SJCRH30 (cell line): ENCODE data around the gene A4GALT. TPM values are rescaled to one million over a fixed set of nuclear protein-coding genes. Genes with fewer than 3 reads are reported as not detected.
"Not testable (repeated sequence)": the region's sequence is repeated elsewhere in the genome, so short reads cannot be mapped to it uniquely, and the experiment has no call there.

Experiments used
- DNase-seq, 2 experiments: peaks; one replicate each; pipeline ENCODE4 v3.0.0-alpha.2; 2015 to 2020
- H3K27ac ChIP-seq: fragments of 250-450 bp; sonication (Bioruptor Pico); 2 replicates; pipeline ENCODE4 v1.5.1; 2020; ENCODE audit warnings: mild to moderate bottlenecking, moderate library complexity
- H3K27me3 ChIP-seq: fragments of 250-450 bp; sonication (Bioruptor Pico); 2 replicates; pipeline ENCODE4 v1.5.1; 2020; ENCODE audit warnings: mild to moderate bottlenecking, moderate library complexity
- H3K36me3 ChIP-seq: fragments of 250-450 bp; sonication (Bioruptor Pico); 2 replicates; pipeline ENCODE4 v1.5.1; 2020; ENCODE audit warnings: mild to moderate bottlenecking, moderate library complexity
- H3K4me1 ChIP-seq: fragments of 250-450 bp; sonication (Bioruptor Pico); 2 replicates; pipeline ENCODE4 v1.5.1; 2020; ENCODE audit warnings: mild to moderate bottlenecking, moderate library complexity
- H3K4me3 ChIP-seq: fragments of 250-450 bp; sonication (Bioruptor Pico); 2 replicates; pipeline ENCODE4 v1.5.1; 2020; ENCODE audit warnings: mild to moderate bottlenecking, moderate library complexity
- H3K9me3 ChIP-seq: fragments of 250-450 bp; sonication (Bioruptor Pico); replicated peaks from 2 replicates; pipeline ENCODE4 v1.5.1; 2020; ENCODE audit warnings: mild to moderate bottlenecking, moderate library complexity
- total RNA-seq: library from RNA; depleted of rRNA; stranded (reverse); fragments of >200 nt; shearing (Covaris generic); gene quantifications from 2 replicates; pipeline ENCODE4 v1.2.3, GENCODE V29; 2014

The A4GALT gene
- total RNA-seq, 1 experiment from 2014 or later = 7.1 TPM

DNA sequence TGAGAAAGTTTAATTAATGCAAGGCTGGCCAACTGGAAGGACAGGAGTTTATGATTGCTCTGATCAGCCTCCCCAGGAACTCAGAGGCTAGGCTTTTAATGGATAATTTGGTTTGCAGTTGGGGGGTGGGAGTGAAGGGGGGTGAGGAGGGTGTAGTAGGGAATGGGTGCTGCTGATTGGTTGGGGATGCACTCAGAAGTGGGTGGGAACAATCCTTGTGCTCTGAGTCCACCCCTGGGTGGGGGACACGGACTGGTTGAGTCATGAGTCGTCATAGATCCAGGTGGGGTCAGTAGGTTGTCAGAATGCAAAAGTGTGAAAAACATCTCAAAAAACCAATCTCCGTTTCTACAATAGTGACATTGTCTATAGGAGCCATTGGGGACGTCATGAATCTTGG lies 50.6 kb downstream of the A4GALT start:
- H3K4me3 ChIP-seq = no peak overlapping the region
- H3K4me1 ChIP-seq = no peaks in the 10 kb centered on the region
- no peak overlapping the region for H3K27ac ChIP-seq
- H3K36me3 ChIP-seq = no peaks in the 10 kb centered on the region
- DNase-seq = no peak
- no peaks in the 10 kb centered on the region for H3K9me3 ChIP-seq
- H3K27me3 ChIP-seq = no peaks in the 10 kb centered on the region

DNA sequence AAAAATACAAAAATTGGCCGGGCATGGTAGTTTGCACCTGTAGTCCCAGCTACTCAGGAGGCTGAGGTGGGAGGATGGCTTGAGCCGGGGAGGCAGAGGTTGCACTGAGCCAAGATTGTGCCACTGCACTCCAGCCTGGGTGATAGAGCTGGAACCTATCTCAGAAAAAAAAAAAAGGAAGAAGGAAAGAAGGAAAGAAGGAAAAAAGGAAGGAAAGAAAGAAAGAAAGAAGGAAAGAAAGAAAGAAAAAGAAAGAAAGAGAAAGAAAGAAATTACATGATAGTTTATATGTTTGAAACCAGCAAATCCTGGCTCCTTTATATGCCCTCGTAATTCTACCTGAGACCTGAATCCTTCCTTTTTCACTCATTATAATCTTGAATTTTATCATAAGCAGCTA lies 54.3 kb downstream of the A4GALT start:
- DNase-seq, H3K4me3 ChIP-seq, H3K27me3 ChIP-seq, H3K36me3 ChIP-seq, H3K4me1 ChIP-seq, H3K27ac ChIP-seq, H3K9me3 ChIP-seq: not testable (repeated sequence)

DNA sequence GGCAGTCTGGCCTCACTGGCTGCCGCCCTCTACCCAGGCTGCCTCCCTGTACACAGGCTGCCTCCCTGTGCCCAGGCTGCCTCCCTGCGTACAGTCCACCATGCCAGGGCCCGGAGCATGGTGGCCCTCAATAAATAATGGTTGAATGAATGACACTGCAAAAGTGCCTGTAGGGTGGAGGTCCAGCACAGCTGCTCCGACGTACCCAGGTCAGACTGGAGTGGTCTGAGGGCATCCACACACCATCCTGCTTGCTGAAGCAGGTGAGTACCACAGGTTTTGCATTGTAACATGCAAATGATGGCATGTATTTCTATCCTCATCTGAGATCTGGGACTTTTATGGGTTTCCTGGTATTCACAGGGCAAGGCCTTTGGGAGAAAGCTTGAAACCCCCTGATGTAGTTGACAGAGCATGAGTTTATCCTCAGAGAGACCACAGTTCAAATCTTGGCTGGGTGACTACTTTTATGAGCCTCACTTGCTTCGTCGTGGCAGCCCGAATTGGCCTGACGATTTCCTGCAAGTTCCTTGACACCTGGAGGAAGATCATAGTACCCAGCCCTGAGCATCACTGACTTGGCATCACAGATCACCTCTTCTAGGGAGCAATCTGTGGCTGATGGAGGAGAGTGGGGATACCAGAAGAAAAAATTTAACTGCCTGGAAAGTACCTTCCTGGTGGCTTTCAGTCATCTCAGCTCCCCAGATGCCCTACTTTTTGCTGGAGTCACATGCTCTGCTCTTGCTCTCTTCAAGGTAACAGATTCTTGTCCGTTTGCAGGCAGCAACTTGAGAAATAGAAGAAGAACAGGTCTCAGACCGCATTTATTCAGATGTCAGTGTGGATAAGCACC lies 55.5 kb downstream of the A4GALT start:
- no peak for DNase-seq
- no peaks in the 10 kb centered on the region for H3K4me1 ChIP-seq
- H3K27ac ChIP-seq = no peak overlapping the region
- H3K9me3 ChIP-seq = no peaks in the 10 kb centered on the region
- no peaks in the 10 kb centered on the region for H3K36me3 ChIP-seq
- no peak overlapping the region for H3K4me3 ChIP-seq
- H3K27me3 ChIP-seq = no peaks in the 10 kb centered on the region

DNA sequence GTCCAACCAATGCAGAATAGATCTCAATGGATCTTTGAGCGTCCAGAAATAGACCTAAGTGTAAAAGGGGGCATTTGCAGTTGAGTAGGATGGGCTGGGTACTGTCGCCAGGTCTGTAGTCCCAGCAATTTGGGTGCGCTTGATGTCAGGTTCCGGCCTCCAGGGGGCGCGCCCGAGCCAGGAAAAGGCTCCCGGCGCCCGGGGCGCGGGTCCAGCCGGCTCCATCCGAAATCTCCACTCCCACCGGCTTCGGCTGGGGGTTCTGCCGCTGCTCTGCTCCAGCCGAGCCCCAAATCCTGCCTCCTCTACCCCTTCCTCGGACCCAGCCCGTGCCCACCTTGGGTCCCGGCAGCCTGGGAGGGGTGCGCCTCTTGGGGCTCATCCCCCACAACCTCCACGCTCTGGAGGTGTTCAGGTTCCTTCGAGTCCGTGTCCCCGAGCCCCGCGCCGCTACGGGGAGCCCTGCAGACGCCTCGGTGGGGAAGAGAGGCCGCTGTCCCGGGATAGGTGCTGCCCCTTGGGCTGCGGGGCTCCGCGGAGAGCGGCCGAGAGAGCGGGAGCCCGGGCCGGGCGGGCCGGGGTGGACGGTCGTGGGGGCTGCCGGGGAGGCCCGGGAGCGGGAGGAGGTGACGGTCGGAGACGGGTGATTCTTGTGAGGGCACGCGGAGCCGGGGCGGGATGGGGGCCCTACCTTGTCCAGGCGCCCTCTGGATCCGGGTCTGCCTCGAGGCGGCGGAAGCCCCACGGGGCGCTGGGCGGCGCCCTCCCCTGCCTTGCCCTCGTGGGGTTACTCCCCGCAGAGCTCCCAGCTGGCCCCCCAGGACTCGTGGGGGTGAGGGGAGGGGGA lies 58.5 kb downstream of the A4GALT start:
- peak; percentile 83 to 92 for DNase-seq
- Histone ChIP-seq H3K4me1 (no peaks in the 10 kb centered on the region), H3K4me3 (peak overlapping the region; percentile 56), H3K9me3 (no peaks in the 10 kb centered on the region), H3K27ac (no peak overlapping the region), H3K27me3 (0 out of 2 replicates have a peak, but pooled peaks cover 2% of the 10 kb centered on the region), H3K36me3 (no peaks in the 10 kb centered on the region)

DNA sequence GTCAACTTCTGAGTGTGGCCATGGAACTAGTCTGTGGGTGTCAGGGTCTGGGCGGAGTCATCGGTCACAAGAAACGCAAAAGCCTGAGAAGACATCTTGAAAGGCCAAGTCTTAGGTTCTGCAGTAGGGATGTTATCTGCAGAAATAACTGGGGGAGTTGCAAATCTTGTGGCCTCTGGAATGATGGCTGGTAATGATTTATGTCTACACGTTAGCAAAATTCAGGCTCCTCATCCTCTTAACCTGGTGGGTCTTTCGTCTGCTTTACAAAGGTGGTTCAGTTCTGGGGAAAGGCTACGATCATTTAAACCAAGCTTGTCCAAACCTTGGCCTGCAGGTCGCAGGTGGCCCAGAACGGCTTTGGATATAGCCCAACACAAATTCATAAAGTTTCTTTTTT lies 64.1 kb downstream of the A4GALT start:
- H3K27me3 ChIP-seq = 0 out of 2 replicates have a peak, but pooled peaks cover 2% of the 10 kb centered on the region
- H3K4me3 ChIP-seq = no peak overlapping the region
- no peaks in the 10 kb centered on the region for H3K9me3 ChIP-seq
- no peaks in the 10 kb centered on the region for H3K4me1 ChIP-seq
- no peak overlapping the region for H3K27ac ChIP-seq
- DNase-seq = no peak
- no peaks in the 10 kb centered on the region for H3K36me3 ChIP-seq

DNA sequence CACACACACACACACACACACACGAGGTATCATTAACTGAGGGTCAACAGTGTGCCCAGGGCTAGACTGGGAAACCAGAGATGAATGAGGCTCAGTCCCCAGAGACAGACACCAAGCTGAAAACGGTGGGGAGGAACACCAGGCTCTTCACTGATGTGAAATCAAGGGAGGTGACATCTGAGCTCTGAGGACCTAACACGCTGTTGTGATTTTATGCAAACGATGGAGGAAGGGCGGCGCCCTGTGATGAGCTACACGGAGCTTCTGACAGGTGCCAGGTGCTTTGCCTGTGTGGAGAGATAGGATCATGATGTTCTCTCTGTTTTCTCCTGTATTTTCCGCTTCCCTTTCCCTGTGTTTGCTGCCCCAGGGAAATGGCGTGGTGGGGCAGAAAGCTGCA lies 65.0 kb downstream of the A4GALT start:
- Histone ChIP-seq H3K36me3 (no peaks in the 10 kb centered on the region), H3K27me3 (0 out of 2 replicates have a peak, but pooled peaks cover 2% of the 10 kb centered on the region), H3K4me1 (no peaks in the 10 kb centered on the region), H3K9me3 (no peaks in the 10 kb centered on the region), H3K27ac (no peak overlapping the region), H3K4me3 (no peak overlapping the region)
- DNase-seq = peak in 1 of 2 experiments; percentile 32

DNA sequence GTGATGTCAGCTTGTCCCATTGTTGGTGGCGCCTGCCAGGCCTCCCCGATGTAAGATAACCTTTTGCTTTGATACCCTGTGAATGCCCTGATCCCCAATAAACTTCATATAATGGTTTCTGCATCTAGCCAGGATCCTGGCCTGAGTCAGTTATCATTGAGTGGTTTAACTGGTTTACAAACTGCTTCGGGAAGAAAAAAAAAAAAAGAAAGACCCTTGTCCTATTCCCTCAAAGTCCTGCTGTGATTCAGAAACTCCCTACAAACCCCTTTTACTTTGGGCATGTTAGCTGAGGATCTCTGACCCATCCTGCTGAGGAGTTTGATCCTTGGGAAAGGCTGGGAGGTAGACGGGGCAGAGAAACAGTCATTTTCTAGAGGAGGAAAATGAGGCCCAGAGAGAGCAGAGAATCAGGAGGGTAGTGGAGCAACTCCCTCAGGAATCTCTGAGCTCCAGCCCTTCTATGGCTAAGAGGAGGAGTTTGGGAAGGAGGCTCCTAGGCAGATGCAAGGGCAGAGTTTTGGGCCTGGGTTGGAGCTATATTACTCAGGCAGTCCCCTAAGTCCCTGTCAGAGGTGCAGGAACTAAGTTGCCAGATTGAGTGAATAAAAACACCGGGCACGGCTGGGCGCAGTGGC lies 66.1 kb downstream of the A4GALT start:
- no peaks in the 10 kb centered on the region for H3K9me3 ChIP-seq
- no peaks in the 10 kb centered on the region for H3K4me1 ChIP-seq
- no peaks in the 10 kb centered on the region for H3K27me3 ChIP-seq
- no peak overlapping the region for H3K4me3 ChIP-seq
- H3K36me3 ChIP-seq = no peaks in the 10 kb centered on the region
- DNase-seq = no peak
- no peak overlapping the region for H3K27ac ChIP-seq

DNA sequence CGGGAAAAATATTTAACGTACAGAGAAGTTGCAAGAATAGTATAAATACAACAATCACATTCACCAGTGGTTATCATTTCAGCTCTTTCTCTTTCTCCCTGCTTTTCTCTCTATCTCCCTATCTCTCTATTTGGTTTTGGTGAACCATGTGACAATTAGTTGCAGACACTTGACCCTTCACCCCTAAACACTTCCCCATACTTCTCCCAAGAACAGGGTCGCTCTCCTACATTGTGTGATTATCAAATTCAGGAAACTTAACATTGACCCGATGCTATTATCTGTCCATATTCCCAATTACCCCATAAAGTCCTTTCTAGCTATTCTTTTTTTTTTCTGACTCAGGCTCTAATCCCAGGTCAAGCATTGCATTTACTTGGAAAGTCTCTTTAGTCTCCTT lies 66.7 kb downstream of the A4GALT start:
- Histone ChIP-seq H3K4me3 (no peak overlapping the region), H3K27ac (no peak overlapping the region), H3K36me3 (no peaks in the 10 kb centered on the region), H3K27me3 (no peaks in the 10 kb centered on the region), H3K4me1 (no peaks in the 10 kb centered on the region), H3K9me3 (no peaks in the 10 kb centered on the region)
- DNase-seq = no peak

DNA sequence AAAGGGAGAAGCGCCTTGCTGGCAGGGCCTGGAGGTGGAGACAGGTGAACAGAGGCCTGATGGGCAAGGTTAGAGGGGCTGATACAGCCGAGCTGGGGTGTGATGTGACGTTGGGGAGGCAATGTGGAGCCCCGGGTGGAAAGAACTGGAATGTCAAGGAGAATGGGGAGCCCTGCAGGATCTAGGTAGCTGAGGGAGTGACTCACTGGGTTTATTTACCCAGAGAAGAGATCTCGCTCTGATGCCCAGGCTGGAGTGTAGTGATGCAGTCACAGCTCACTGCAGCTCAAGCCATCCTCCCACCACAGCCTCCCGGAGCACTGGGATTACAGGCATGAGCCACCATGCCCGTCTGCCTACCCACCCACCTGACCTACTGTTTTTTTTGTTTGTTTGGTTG lies 69.5 kb downstream of the A4GALT start:
- Histone ChIP-seq H3K36me3 (no peaks in the 10 kb centered on the region), H3K27ac (no peak overlapping the region), H3K27me3 (no peaks in the 10 kb centered on the region), H3K4me1 (peaks cover 10% of the 10 kb centered on the region), H3K9me3 (no peaks in the 10 kb centered on the region), H3K4me3 (no peak overlapping the region)
- DNase-seq = no peak

DNA sequence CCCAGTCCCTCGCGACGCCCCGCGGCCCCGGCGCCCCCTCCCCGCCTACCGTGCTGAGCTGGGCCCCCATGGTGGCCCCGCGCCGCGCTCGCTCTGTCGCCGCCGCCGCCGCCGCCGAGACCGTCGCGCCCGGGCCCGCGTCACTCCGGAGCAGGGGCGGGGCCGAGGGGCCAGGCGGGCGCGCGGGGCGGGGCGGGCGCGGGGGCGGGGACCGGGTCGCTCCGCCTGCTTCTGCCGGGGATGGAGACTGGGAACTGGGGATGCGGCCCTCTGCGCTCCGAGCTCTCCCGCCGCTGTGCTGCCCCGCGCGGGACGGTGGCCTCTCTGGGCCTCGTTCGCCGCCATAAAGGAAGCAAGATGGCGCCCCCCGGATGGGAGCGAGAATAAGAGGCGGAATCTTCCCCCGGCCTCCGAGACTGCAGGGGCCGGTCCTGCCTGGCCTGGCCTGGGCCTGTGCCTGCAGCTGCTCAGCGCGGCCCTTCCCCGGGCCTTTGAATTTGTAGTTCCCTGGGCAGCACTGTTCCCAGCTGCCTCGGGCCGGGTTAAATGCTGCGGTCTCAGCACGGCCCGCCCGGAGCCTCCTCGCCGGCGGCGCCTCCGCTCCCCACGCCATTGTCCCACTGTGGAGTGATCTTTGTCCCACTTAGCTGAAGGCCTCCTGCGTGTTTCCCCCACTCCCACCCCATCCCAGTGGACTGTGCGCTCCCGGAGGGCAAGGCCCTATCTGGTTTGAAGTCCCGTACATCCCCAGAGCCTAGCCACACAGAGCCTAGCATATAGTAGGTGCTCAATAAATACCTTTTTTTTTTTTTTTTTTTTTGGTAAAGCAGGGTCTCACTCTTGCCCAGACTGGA lies 71.2 kb downstream of the A4GALT start, which contains the start of gene CYB5R3:
CYB5R3 (minus strand) TSS at position 147 of the 854 bp plus-strand sequence; CDS start at position 70, 77 bp downstream.
- H3K9me3 ChIP-seq = no peaks in the 10 kb centered on the region
- H3K4me3 ChIP-seq = peak within 1 kb of the TSS; percentile 86
- peak within 1 kb of the TSS; percentile 87 for H3K27ac ChIP-seq
- peaks cover 25% of the 10 kb centered on the region for H3K4me1 ChIP-seq
- no peaks in the 10 kb centered on the region for H3K36me3 ChIP-seq
- H3K27me3 ChIP-seq = no peaks in the 10 kb centered on the region
- peak; percentile 93 for DNase-seq

DNA sequence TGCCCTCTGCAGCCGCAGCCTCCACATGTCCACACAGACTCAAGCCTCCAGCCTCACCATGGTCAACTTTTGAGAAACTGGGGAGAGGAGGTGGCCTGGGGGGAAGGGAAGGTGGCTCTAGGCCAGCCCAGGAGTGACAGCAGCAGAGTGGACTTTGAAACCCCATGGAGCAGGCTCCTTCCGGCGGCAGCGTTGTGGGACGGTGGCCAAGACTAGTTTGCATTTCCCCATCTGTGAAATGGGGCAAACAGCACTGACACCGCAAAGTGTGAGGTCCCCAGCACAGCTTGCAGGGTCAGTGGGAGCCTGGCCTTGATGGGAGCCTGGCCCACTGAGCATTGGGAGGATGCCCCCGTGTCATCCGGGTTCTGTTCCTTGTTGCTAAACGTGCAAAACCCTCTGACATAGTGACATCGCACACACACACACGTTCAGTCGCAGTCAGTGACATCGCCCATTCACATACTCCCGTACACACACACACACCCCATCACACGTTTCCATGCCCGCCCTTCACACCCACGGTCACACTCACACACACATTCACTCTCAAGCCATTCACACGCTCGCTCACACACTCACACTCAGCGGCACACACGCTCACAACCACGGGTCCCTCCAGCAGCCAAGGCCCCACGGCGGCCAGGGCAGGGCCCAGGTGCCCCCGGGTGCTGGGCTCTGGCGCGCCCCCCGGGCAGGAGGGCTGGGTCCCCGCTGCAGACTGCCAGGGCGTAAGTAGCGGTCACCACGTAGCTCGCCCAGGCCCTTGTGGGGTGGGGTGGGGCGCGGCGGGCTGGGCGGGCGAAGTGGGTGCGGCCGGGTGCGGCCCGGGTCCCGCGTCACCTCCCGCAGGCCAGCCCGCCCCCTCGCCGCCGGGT lies 72.1 kb downstream of the A4GALT start:
- no peaks in the 10 kb centered on the region for H3K27me3 ChIP-seq
- H3K9me3 ChIP-seq = no peaks in the 10 kb centered on the region
- H3K4me3 ChIP-seq = peak overlapping the region; percentile 86
- H3K4me1 ChIP-seq = peaks cover 34% of the 10 kb centered on the region
- DNase-seq = peak; percentile 53
- no peaks in the 10 kb centered on the region for H3K36me3 ChIP-seq
- H3K27ac ChIP-seq = peak overlapping the region; percentile 30

DNA sequence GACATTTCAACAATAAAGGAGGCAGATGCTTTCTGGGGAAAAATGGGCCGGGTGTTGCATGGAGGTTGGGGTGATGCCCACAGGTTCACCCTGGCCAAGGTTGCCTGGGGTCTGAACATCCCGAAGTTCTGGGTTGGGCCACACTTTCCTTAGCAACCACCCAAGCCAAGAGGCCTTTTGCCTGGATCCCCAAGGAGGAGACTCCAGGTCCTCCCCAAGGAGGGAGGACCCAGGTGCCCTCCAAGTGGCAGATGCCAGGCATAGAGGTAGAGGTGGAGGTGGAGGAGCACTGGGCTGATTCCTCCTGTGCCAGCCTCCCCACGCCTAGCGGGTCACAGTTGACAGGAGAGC lies 72.7 kb downstream of the A4GALT start:
- no peaks in the 10 kb centered on the region for H3K9me3 ChIP-seq
- no peak overlapping the region for H3K27ac ChIP-seq
- peaks cover 34% of the 10 kb centered on the region for H3K4me1 ChIP-seq
- peak overlapping the region; percentile 86 for H3K4me3 ChIP-seq
- H3K27me3 ChIP-seq = no peaks in the 10 kb centered on the region
- DNase-seq = no peak
- H3K36me3 ChIP-seq = no peaks in the 10 kb centered on the region; the same call in 1 of the 2 replicates
